SK-N-SH treated with all-trans-retinoic acid at 6 μM for 48 hours (cell line): Measurements from ENCODE around the gene STK35.

Source experiments
- ATAC-seq: fragments of 200-7000 bp; cut with Tn5 transposase; 3 replicates; pipeline ENCODE4 v1.9.1; 2020; ENCODE audit warnings: mild to moderate bottlenecking, moderate library complexity
- ARNTL ChIP-seq: fragments of 450-650 bp; formaldehyde crosslinking; IDR thresholded peaks from 2 replicates; pipeline ENCODE4 v1.5.0; 2020; ENCODE audit warnings: low read depth, mild to moderate bottlenecking, moderate library complexity, borderline replicate concordance
- BACH2 ChIP-seq: fragments of 250-450 bp; sonication (Bioruptor Pico); IDR thresholded peaks from 2 replicates; pipeline ENCODE4 v1.9.0; 2021; ENCODE audit warnings: mild to moderate bottlenecking, borderline replicate concordance
- CSDC2 ChIP-seq: fragments of 250-450 bp; sonication (Bioruptor Pico); IDR thresholded peaks from 2 replicates; pipeline ENCODE4 v1.5.0; 2020; ENCODE audit warnings: mild to moderate bottlenecking, moderate library complexity
- GLIS3 ChIP-seq: fragments of 250-450 bp; sonication (Bioruptor Pico); IDR thresholded peaks from 2 replicates; pipeline ENCODE4 v1.5.0; 2020; ENCODE audit warnings: mild to moderate bottlenecking, moderate library complexity
- ISL1 ChIP-seq: fragments of 250-450 bp; sonication (Bioruptor Pico); IDR thresholded peaks from 2 replicates; pipeline ENCODE4 v2.1.2; 2022; ENCODE audit warnings: mild to moderate bottlenecking, moderate library complexity
- OSR1 ChIP-seq: fragments of 250-450 bp; sonication (Bioruptor Pico); IDR thresholded peaks from 2 replicates; pipeline ENCODE4 v1.8.0; 2022; ENCODE audit warnings: moderate library complexity, mild to moderate bottlenecking, inconsistent platforms
- PPARA ChIP-seq: fragments of 250-450 bp; sonication (Bioruptor Pico); IDR thresholded peaks from 2 replicates; pipeline ENCODE4 v1.5.0; 2020; ENCODE audit warnings: mild to moderate bottlenecking, borderline replicate concordance
- RARB ChIP-seq: fragments of 250-450 bp; sonication (Bioruptor Pico); IDR thresholded peaks from 2 replicates; pipeline ENCODE4 v1.8.0; 2021; ENCODE audit warnings: mild to moderate bottlenecking, moderate library complexity
- SNAI2 ChIP-seq: fragments of 250-450 bp; sonication (Bioruptor Pico); IDR thresholded peaks from 2 replicates; pipeline ENCODE4 v1.5.0; 2020; ENCODE audit warnings: mild to moderate bottlenecking, moderate library complexity
- TCF4 ChIP-seq: fragments of 250-450 bp; sonication (Bioruptor Pico); IDR thresholded peaks from 2 replicates; pipeline ENCODE4 v1.8.0; 2021; ENCODE audit warnings: mild to moderate bottlenecking, moderate library complexity, borderline replicate concordance
- TOX ChIP-seq: fragments of 250-450 bp; sonication (Bioruptor Pico); IDR thresholded peaks from 2 replicates; pipeline ENCODE4 v1.8.0; 2021; ENCODE audit warnings: mild to moderate bottlenecking, moderate library complexity, borderline replicate concordance
- TSHZ2 ChIP-seq: fragments of 250-450 bp; sonication (Bioruptor Pico); IDR thresholded peaks from 2 replicates; pipeline ENCODE4 v1.5.0; 2020; ENCODE audit warnings: mild to moderate bottlenecking, moderate library complexity
- ZC3H10 ChIP-seq: fragments of 250-450 bp; sonication (Bioruptor Pico); IDR thresholded peaks from 2 replicates; pipeline ENCODE4 v1.5.1; 2021; ENCODE audit warnings: mild to moderate bottlenecking, moderate library complexity
- ZFP3 ChIP-seq: fragments of 250-450 bp; sonication (Bioruptor Pico); IDR thresholded peaks from 2 replicates; pipeline ENCODE4 v1.5.0; 2020; ENCODE audit warnings: mild to moderate bottlenecking, moderate library complexity
- ZFP30 ChIP-seq: fragments of 450-650 bp; formaldehyde crosslinking; IDR thresholded peaks from 2 replicates; pipeline ENCODE4 v1.5.0; 2022; ENCODE audit warnings: mild to moderate bottlenecking, moderate library complexity
- ZNF565 ChIP-seq: fragments of 450-650 bp; formaldehyde crosslinking; conservative IDR thresholded peaks from 2 replicates; pipeline ENCODE4 v1.5.0; 2020; ENCODE audit warnings: low read depth, mild to moderate bottlenecking, moderate library complexity
- ZNF70 ChIP-seq: fragments of 450-650 bp; formaldehyde crosslinking; IDR thresholded peaks from 2 replicates; pipeline ENCODE4 v1.5.0; 2020; ENCODE audit warnings: mild to moderate bottlenecking, moderate library complexity
- ZNF8 ChIP-seq: fragments of 450-650 bp; formaldehyde crosslinking; IDR thresholded peaks from 2 replicates; pipeline ENCODE4 v1.5.0; 2020; ENCODE audit warnings: mild to moderate bottlenecking, moderate library complexity
- TF ChIP-seq, protein P1 (sequence below): fragments of 250-450 bp; sonication (Bioruptor Pico); IDR thresholded peaks from 2 replicates; pipeline ENCODE4 v1.8.0; 2020; ENCODE audit warnings: mild to moderate bottlenecking, moderate library complexity, borderline replicate concordance
- TF ChIP-seq, protein P2 (sequence below): fragments of 250-450 bp; sonication (Bioruptor Pico); IDR thresholded peaks from 2 replicates; pipeline ENCODE4 v1.5.1; 2020; ENCODE audit warnings: low read depth, mild to moderate bottlenecking, moderate library complexity
- TF ChIP-seq, protein P3 (sequence below): fragments of 250-450 bp; sonication (Bioruptor Pico); IDR thresholded peaks from 2 replicates; pipeline ENCODE4 v1.8.0; 2021; ENCODE audit warnings: low read depth, mild to moderate bottlenecking, moderate library complexity, borderline replicate concordance

The STK35 gene

GRCh38 chr20:2138396-2138795 is 36.8 kb downstream of the STK35 start:
- TF ChIP-seq ZFP3 (CRISPR knock-in tag) (no peak), TCF4 (CRISPR knock-in tag) (no peak), OSR1 (CRISPR knock-in tag) (no peak), ZFP30 (CRISPR knock-in tag) (no peak), ZNF70 (CRISPR knock-in tag) (no peak)
- ATAC-seq: no peak

- no peak for ATAC-seq
- TF ChIP-seq ZNF70 (CRISPR knock-in tag) (no peak), SNAI2 (no peak), PPARA (no peak), TCF4 (CRISPR knock-in tag) (no peak), ZC3H10 (CRISPR knock-in tag) (no peak), ZNF8 (no peak), TSHZ2 (CRISPR knock-in tag) (no peak), ARNTL (CRISPR knock-in tag) (no peak), RARB (CRISPR knock-in tag) (no peak), GLIS3 (no peak), CSDC2 (CRISPR knock-in tag) (no peak), ISL1 (CRISPR knock-in tag) (no peak), ZFP30 (CRISPR knock-in tag) (no peak), ZFP3 (CRISPR knock-in tag) (no peak)
- TF ChIP-seq, protein P1, sequence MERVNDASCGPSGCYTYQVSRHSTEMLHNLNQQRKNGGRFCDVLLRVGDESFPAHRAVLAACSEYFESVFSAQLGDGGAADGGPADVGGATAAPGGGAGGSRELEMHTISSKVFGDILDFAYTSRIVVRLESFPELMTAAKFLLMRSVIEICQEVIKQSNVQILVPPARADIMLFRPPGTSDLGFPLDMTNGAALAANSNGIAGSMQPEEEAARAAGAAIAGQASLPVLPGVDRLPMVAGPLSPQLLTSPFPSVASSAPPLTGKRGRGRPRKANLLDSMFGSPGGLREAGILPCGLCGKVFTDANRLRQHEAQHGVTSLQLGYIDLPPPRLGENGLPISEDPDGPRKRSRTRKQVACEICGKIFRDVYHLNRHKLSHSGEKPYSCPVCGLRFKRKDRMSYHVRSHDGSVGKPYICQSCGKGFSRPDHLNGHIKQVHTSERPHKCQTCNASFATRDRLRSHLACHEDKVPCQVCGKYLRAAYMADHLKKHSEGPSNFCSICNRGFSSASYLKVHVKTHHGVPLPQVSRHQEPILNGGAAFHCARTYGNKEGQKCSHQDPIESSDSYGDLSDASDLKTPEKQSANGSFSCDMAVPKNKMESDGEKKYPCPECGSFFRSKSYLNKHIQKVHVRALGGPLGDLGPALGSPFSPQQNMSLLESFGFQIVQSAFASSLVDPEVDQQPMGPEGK (CRISPR knock-in tag): no peak
- TF ChIP-seq, protein P2, sequence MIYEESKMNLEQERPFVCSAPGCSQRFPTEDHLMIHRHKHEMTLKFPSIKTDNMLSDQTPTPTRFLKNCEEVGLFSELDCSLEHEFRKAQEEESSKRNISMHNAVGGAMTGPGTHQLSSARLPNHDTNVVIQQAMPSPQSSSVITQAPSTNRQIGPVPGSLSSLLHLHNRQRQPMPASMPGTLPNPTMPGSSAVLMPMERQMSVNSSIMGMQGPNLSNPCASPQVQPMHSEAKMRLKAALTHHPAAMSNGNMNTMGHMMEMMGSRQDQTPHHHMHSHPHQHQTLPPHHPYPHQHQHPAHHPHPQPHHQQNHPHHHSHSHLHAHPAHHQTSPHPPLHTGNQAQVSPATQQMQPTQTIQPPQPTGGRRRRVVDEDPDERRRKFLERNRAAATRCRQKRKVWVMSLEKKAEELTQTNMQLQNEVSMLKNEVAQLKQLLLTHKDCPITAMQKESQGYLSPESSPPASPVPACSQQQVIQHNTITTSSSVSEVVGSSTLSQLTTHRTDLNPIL (CRISPR knock-in tag): no peak
Observed at GRCh38 chr20:2139250-2139649, 37.6 kb downstream of the STK35 start.

- no peak for TF ChIP-seq TOX (CRISPR knock-in tag)
- TF ChIP-seq RARB (CRISPR knock-in tag): no peak
- no peak for TF ChIP-seq GLIS3
- no peak for TF ChIP-seq ARNTL (CRISPR knock-in tag)
- TF ChIP-seq, protein P3, sequence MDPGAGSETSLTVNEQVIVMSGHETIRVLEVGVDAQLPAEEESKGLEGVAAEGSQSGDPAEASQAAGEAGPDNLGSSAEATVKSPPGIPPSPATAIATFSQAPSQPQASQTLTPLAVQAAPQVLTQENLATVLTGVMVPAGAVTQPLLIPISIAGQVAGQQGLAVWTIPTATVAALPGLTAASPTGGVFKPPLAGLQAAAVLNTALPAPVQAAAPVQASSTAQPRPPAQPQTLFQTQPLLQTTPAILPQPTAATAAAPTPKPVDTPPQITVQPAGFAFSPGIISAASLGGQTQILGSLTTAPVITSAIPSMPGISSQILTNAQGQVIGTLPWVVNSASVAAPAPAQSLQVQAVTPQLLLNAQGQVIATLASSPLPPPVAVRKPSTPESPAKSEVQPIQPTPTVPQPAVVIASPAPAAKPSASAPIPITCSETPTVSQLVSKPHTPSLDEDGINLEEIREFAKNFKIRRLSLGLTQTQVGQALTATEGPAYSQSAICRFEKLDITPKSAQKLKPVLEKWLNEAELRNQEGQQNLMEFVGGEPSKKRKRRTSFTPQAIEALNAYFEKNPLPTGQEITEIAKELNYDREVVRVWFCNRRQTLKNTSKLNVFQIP (CRISPR knock-in tag): no peak
- ATAC-seq: no peak
Observed at GRCh38 chr20:2139736-2140135, 38.1 kb downstream of the STK35 start.

- no peak; the same call in 2 of the 3 replicates for ATAC-seq
- TF ChIP-seq TSHZ2 (CRISPR knock-in tag) (no peak), ZC3H10 (CRISPR knock-in tag) (no peak), GLIS3 (no peak), ZNF70 (CRISPR knock-in tag) (no peak), ISL1 (CRISPR knock-in tag) (no peak), PPARA (no peak), ZFP3 (CRISPR knock-in tag) (no peak), ZNF8 (no peak), RARB (CRISPR knock-in tag) (no peak), ZNF565 (no peak), SNAI2 (no peak), TCF4 (CRISPR knock-in tag) (no peak), BACH2 (CRISPR knock-in tag) (no peak)
- TF ChIP-seq, protein P3 (CRISPR knock-in tag): no peak
- TF ChIP-seq, protein P2 (CRISPR knock-in tag): no peak
Observed at GRCh38 chr20:2140561-2140960, 38.9 kb downstream of the STK35 start.
